Nephron (organoid): ENCODE data around the gene FOCAD.

Experiments
- H3K27ac Mint-ChIP-seq, 3 experiments: 2 replicates each; pipeline ENCODE4 v1.8.0; 2020; ENCODE audit warnings: mixed read lengths in 3 of 3, mild to moderate bottlenecking in 2 of 3, moderate library complexity in 1 of 3
- H3K27me3 Mint-ChIP-seq: 2 replicates; pipeline ENCODE4 v1.8.0; 2021; ENCODE audit warnings: low read depth, mild to moderate bottlenecking, moderate library complexity, mixed read lengths
- H3K36me3 Mint-ChIP-seq: 2 replicates; pipeline ENCODE4 v1.8.0; 2020; ENCODE audit warnings: low read depth, mixed read lengths
- H3K4me1 Mint-ChIP-seq: 2 replicates; pipeline ENCODE4 v1.8.0; 2020; ENCODE audit warnings: mixed read lengths
- H3K4me3 Mint-ChIP-seq, 3 experiments: 2 replicates each; pipeline ENCODE4 v1.8.0; 2020; ENCODE audit warnings: mild to moderate bottlenecking in 3 of 3, mixed read lengths in 3 of 3, moderate library complexity in 2 of 3
- H3K9me3 Mint-ChIP-seq: 2 replicates; pipeline ENCODE4 v1.8.0; 2020; ENCODE audit warnings: mixed read lengths
- CTCF ChIP-seq, 3 experiments: fragments of 200-600 bp; sonication (generic); IDR thresholded peaks; one replicate each; pipeline ENCODE4 v1.5.0; 2021; ENCODE audit warnings: antibody characterized with exemption in 3 of 3; ENCODE audit not compliant: unreplicated experiment in 3 of 3

Gene FOCAD

GRCh38 chr9:20791682-20792081 is 107.6 kb downstream of the FOCAD start:
- H3K9me3 Mint-ChIP-seq: peaks cover 2% of the 10 kb centered on the region
- H3K36me3 Mint-ChIP-seq: peaks cover 42% of the 10 kb centered on the region
- no peak for TF ChIP-seq CTCF (IDR thresholded peaks at IDR 0.05; ENCODE audit: unreplicated experiment in 3 of 3)
- no peak overlapping the region for H3K4me3 Mint-ChIP-seq
- H3K4me1 Mint-ChIP-seq: peaks cover 13% of the 10 kb centered on the region
- H3K27ac Mint-ChIP-seq: no peak overlapping the region
- no peaks in the 10 kb centered on the region for H3K27me3 Mint-ChIP-seq

- Mint-ChIP-seq H3K9me3 (no peaks in the 10 kb centered on the region), H3K36me3 (peaks cover 16% of the 10 kb centered on the region), H3K4me1 (no peaks in the 10 kb centered on the region), H3K4me3 (no peak overlapping the region), H3K27me3 (no peaks in the 10 kb centered on the region), H3K27ac (no peak overlapping the region)
- no peak for TF ChIP-seq CTCF (IDR thresholded peaks at IDR 0.05; ENCODE audit: unreplicated experiment in 3 of 3)
Observed at GRCh38 chr9:20804489-20805250, 120.6 kb downstream of the FOCAD start.

- H3K4me3 Mint-ChIP-seq: no peak overlapping the region
Observed at GRCh38 chr9:20805766-20806165, 121.7 kb downstream of the FOCAD start.

GRCh38 chr9:20808002-20808401 is 123.9 kb downstream of the FOCAD start:
- H3K9me3 Mint-ChIP-seq: no peaks in the 10 kb centered on the region
- H3K36me3 Mint-ChIP-seq: peaks cover 2% of the 10 kb centered on the region
- no peaks in the 10 kb centered on the region for H3K4me1 Mint-ChIP-seq
- H3K27ac Mint-ChIP-seq: no peak overlapping the region
- no peak overlapping the region for H3K4me3 Mint-ChIP-seq
- no peaks in the 10 kb centered on the region for H3K27me3 Mint-ChIP-seq
- no peak for TF ChIP-seq CTCF (IDR thresholded peaks at IDR 0.05; ENCODE audit: unreplicated experiment in 3 of 3)

More at GRCh38 chr9:20805766-20806165, 121.7 kb downstream of the FOCAD start:
- H3K27ac Mint-ChIP-seq: no peak overlapping the region
- H3K27me3 Mint-ChIP-seq: no peaks in the 10 kb centered on the region
- no peaks in the 10 kb centered on the region for H3K9me3 Mint-ChIP-seq
- H3K4me1 Mint-ChIP-seq: no peaks in the 10 kb centered on the region
- TF ChIP-seq CTCF (IDR thresholded peaks at IDR 0.05; ENCODE audit: unreplicated experiment in 3 of 3): no peak
- H3K36me3 Mint-ChIP-seq: peaks cover 8% of the 10 kb centered on the region

- no peaks in the 10 kb centered on the region for H3K9me3 Mint-ChIP-seq
- no peaks in the 10 kb centered on the region for H3K27me3 Mint-ChIP-seq
- H3K36me3 Mint-ChIP-seq: peaks cover 8% of the 10 kb centered on the region
- no peak overlapping the region for H3K4me3 Mint-ChIP-seq
- TF ChIP-seq CTCF (IDR thresholded peaks at IDR 0.05; ENCODE audit: unreplicated experiment in 3 of 3): no peak
- H3K27ac Mint-ChIP-seq: no peak overlapping the region
- peaks cover 3% of the 10 kb centered on the region for H3K4me1 Mint-ChIP-seq
Observed at GRCh38 chr9:20811872-20812271, 127.8 kb downstream of the FOCAD start.
